HepG2 (cell line): ENCODE measurements around the gene SPRN. TPM values are rescaled to one million over a fixed set of nuclear protein-coding genes. Genes with fewer than 3 reads are reported as not detected.

Experiments
- ATAC-seq: fragments of 200-7000 bp; cut with Tn5 transposase; 3 replicates; pipeline ENCODE4 v1.9.1; 2020; ENCODE audit warnings: mild to moderate bottlenecking, moderate library complexity
- BruUV-seq: library from RNA; stranded (reverse); fragments of 400-500 nt; replicated peaks from 2 replicates; lab custom pipeline; 2021; lab: Mats Ljungman, UMichigan
- CTCF ChIA-PET: fragments of 300-600 bp; formaldehyde crosslinking; extraction: SDS; loops from one replicate; lab custom pipeline; 2021; ENCODE audit warnings: low total read pairs, inconsistent platforms, low intra/inter-chr PET ratio; lab: Yijun Ruan, JAX
- POLR2A ChIA-PET: fragments of 350-600 bp; sonication (Branson Sonifier 250); formaldehyde crosslinking; loops from one replicate; lab custom pipeline; 2020; ENCODE audit warnings: antibody characterized with exemption, inconsistent platforms; lab: Yijun Ruan, JAX
- DNase-seq: peaks from one replicate; pipeline ENCODE4 v3.0.0-alpha.2; 2015; ENCODE audit warnings: low spot score
- FAIRE-seq: peaks from 3 replicates; lab custom pipeline; 2011; peaks lifted over from hg19 to GRCh38; lab: Jason Lieb, UNC
- H2AFZ ChIP-seq: one replicate; pipeline ENCODE4 v1.6.1; 2011; ENCODE audit warnings: low read length, inconsistent platforms
- H3K27ac ChIP-seq: fragments of 300-600 bp; 3 replicates; pipeline ENCODE4 v1.8.0; 2011; ENCODE audit warnings: mixed run types, mild to moderate bottlenecking, mixed read lengths, low read length, inconsistent platforms; ENCODE audit not compliant: insufficient read depth; ENCODE audit errors: extremely low read length
- H3K27me3 ChIP-seq, 2 experiments: fragments of 200-600 bp in 1 of 2; 2 replicates in 1 of 2; 3 replicates in 1 of 2; pipeline versions ENCODE4 v1.6.0 to v1.8.0; 2011; ENCODE audit warnings: low read length in 2 of 2, mild to moderate bottlenecking in 2 of 2, moderate library complexity in 2 of 2, inconsistent platforms in 1 of 2; ENCODE audit not compliant: insufficient read depth in 2 of 2, control insufficient read depth in 1 of 2
- H3K36me3 ChIP-seq, 2 experiments: fragments of 200-600 bp in 1 of 2; replicated peaks in 1 of 2; 2 replicates in 1 of 2; 3 replicates in 1 of 2; pipeline versions ENCODE4 v1.5.1 to v1.8.0; 2011; ENCODE audit warnings: low read length in 2 of 2, inconsistent platforms in 1 of 2; ENCODE audit not compliant: insufficient read depth in 2 of 2, control insufficient read depth in 1 of 2
- H3K4me1 ChIP-seq: 2 replicates; pipeline ENCODE4 v1.5.1; 2012; ENCODE audit warnings: low read length, inconsistent platforms; ENCODE audit not compliant: insufficient read depth
- H3K4me2 ChIP-seq: 2 replicates; pipeline ENCODE4 v1.6.0; 2011; ENCODE audit warnings: low read depth, low read length, inconsistent platforms
- H3K4me3 ChIP-seq, 3 experiments: fragments of 200-600 bp in 1 of 3; sonication (generic), shearing (Covaris generic) in 1 of 3; replicated peaks in 1 of 3; 2 replicates each; pipeline ENCODE4 v1.5.1; 2011 to 2016; ENCODE audit warnings: low read length in 3 of 3, inconsistent platforms in 2 of 3, low read depth in 2 of 3, mild to moderate bottlenecking in 2 of 3, control low read depth in 1 of 3, mixed read lengths in 1 of 3; ENCODE audit not compliant: insufficient read depth in 1 of 3
- H3K79me2 ChIP-seq: one replicate; pipeline ENCODE4 v1.6.1; 2011; ENCODE audit warnings: low read length, inconsistent platforms; ENCODE audit not compliant: insufficient read depth
- H3K9ac ChIP-seq: 2 replicates; pipeline ENCODE4 v1.6.0; 2011; ENCODE audit warnings: mild to moderate bottlenecking, low read depth, low read length, inconsistent platforms; ENCODE audit not compliant: insufficient read depth
- H3K9me3 ChIP-seq: 2 replicates; pipeline ENCODE4 v1.5.1; 2012; ENCODE audit warnings: mild to moderate bottlenecking, low read length
- H4K20me1 ChIP-seq: 2 replicates; pipeline ENCODE4 v1.6.0; 2011; ENCODE audit warnings: inconsistent platforms, mild to moderate bottlenecking, low read length, moderate library complexity; ENCODE audit not compliant: insufficient read depth
- ARID2 ChIP-seq: sonication (generic); formaldehyde crosslinking; IDR thresholded peaks from 2 replicates; pipeline ENCODE4 v1.8.1; 2022; ENCODE audit warnings: mild to moderate bottlenecking, missing genetic modification reagents, borderline replicate concordance
- ATF7 ChIP-seq, 2 experiments: fragments of 450-650 bp in 1 of 2; sonication (generic) in 1 of 2; formaldehyde crosslinking in 1 of 2; IDR thresholded peaks; 2 replicates each; pipeline versions ENCODE4 v1.4.0 to v1.6.1; 2016 to 2020; ENCODE audit warnings: antibody characterized with exemption in 1 of 2, mild to moderate bottlenecking in 1 of 2, missing genetic modification reagents in 1 of 2
- ISX ChIP-seq: sonication (generic); formaldehyde crosslinking; conservative IDR thresholded peaks from 2 replicates; pipeline ENCODE4 v1.5.0; 2020; ENCODE audit warnings: missing genetic modification reagents
- ZFP90 ChIP-seq: sonication (generic); formaldehyde crosslinking; IDR thresholded peaks from 2 replicates; pipeline ENCODE4 v1.8.0; 2022; ENCODE audit warnings: missing genetic modification reagents, mild to moderate bottlenecking, inconsistent platforms, borderline replicate concordance
- ZNF383 ChIP-seq: sonication (generic); formaldehyde crosslinking; IDR thresholded peaks from 2 replicates; pipeline ENCODE4 v1.4.0; 2020; ENCODE audit warnings: missing genetic modification reagents, mild to moderate bottlenecking, borderline replicate concordance
- ZNF570 ChIP-seq: sonication (generic); formaldehyde crosslinking; IDR thresholded peaks from 2 replicates; pipeline ENCODE4 v1.4.0; 2020; ENCODE audit warnings: mild to moderate bottlenecking, missing genetic modification reagents, borderline replicate concordance
- ZSCAN30 ChIP-seq: sonication (generic); formaldehyde crosslinking; IDR thresholded peaks from 2 replicates; pipeline ENCODE4 v1.5.0; 2020; ENCODE audit warnings: mild to moderate bottlenecking, missing genetic modification reagents
- WGBS: methylation state at CpG from one replicate; pipeline ENCODE4 v1.1.6; 2017; ENCODE audit warnings: low lambda C conversion rate; 5-methylcytosine and 5-hydroxymethylcytosine counted together
- in situ Hi-C: cut with HindIII; loops from 2 replicates; pipeline ENCODE4 v1.10.0; 2017; ENCODE audit warnings: low pct_unique_long_range_greater_than_20kb; ENCODE audit not compliant: extremely low pct_ligation_motif_present
- intact Hi-C: fragments of 100-400 bp; cut with micrococcal nuclease; formaldehyde crosslinking; loops from one replicate; pipeline ENCODE4 v1.10.0; 2022; ENCODE audit not compliant: unreplicated experiment
- polyA plus RNA-seq, 8 experiments: library from polyadenylated mRNA; depleted of rRNA in 3 of 8; stranded (reverse) in 7 of 8; unstranded in 1 of 8; fragments of >200 nt; fragmentation: Illumina TruSeq in 4 of 8; extraction: Trizol in 4 of 8; gene quantifications; 2 replicates each; pipeline versions ENCODE4 v1.2.1 to v1.2.3, GENCODE V29; 2011 to 2016; ENCODE audit warnings: low read depth in 4 of 8, missing spikeins in 1 of 8, mixed read lengths in 1 of 8; ENCODE audit not compliant: insufficient read depth in 1 of 8
- total RNA-seq, 5 experiments: library from RNA; depleted of rRNA; stranded (reverse); fragments of >200 nt; fragmentation: Illumina TruSeq; extraction: Trizol; gene quantifications; 2 replicates each; pipeline ENCODE4 v1.2.3, GENCODE V29; 2016; ENCODE audit warnings: low read depth in 1 of 5
- TF ChIP-seq, protein P1 (sequence below): sonication (generic); formaldehyde crosslinking; IDR thresholded peaks from 2 replicates; pipeline ENCODE4 v1.5.1; 2020; ENCODE audit warnings: missing genetic modification reagents, mild to moderate bottlenecking, borderline replicate concordance
- TF ChIP-seq, protein P2 (sequence below): sonication (generic); formaldehyde crosslinking; IDR thresholded peaks from 2 replicates; pipeline ENCODE4 v1.5.0; 2020; ENCODE audit warnings: mild to moderate bottlenecking, missing genetic modification reagents, moderate library complexity

The SPRN gene
- total and polyA plus RNA-seq, 2 of the 13 experiments (the other 11 are each of a cell fraction or from before 2014, with no cell fraction given), result not detected

DNA sequence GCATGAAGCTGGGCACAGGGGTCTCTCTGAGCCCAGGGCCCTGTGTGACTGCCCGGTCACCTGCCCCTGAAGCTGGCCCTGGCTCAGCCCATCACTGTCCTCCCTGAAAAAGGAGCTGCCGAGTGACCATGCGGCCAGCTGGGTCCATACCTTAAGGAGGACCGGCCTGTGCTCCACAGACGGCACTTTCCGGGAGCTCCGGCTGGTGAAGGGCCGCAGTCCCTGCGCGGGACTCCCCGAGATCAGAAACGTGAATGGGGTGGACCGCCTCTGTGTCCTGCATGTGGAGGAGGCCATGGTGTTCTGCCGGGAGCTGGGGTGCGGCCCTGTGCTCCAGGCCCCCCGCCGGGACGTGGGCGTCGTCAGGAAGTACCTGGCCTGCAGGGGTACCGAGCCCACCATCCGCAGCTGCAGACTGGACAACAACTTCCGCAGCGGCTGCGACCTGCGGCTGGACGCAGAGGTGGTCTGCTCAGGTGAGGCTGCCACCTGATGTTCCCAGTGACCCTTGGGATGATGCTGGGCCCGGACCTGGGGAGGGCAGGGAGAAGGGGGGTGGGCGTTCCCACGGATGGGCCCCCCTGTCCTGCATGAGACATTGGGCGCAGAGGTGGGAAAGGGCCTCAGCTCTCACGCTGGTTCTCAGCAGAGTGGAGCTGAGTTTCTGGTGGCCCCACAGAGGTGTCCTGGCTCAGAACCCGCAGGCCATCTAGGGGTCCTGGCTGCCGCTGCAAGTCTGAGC lies 32.8 kb upstream of the SPRN start:
- FAIRE-seq (no peak), DNase-seq (no peak)
- ChIA-PET CTCF (no interaction called here), POLR2A (no interaction called here)
- Histone ChIP-seq H3K27me3 (no peaks in the 10 kb centered on the region), H3K4me3 (no peak overlapping the region), H3K27ac (no peak overlapping the region)
- in situ Hi-C loops, result no loop called here
- intact Hi-C loops, result no loop called here
- TF ChIP-seq, protein P1, sequence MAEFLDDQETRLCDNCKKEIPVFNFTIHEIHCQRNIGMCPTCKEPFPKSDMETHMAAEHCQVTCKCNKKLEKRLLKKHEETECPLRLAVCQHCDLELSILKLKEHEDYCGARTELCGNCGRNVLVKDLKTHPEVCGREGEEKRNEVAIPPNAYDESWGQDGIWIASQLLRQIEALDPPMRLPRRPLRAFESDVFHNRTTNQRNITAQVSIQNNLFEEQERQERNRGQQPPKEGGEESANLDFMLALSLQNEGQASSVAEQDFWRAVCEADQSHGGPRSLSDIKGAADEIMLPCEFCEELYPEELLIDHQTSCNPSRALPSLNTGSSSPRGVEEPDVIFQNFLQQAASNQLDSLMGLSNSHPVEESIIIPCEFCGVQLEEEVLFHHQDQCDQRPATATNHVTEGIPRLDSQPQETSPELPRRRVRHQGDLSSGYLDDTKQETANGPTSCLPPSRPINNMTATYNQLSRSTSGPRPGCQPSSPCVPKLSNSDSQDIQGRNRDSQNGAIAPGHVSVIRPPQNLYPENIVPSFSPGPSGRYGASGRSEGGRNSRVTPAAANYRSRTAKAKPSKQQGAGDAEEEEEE (CRISPR knock-in tag), result no peak
- TF ChIP-seq ZNF383 (CRISPR knock-in tag) (no peak), ISX (no peak), ARID2 (CRISPR knock-in tag) (no peak), ATF7 (IDR thresholded peaks at IDR 0.05) (no peak), ATF7 (CRISPR knock-in tag; IDR thresholded peaks at IDR 0.05) (no peak), ZFP90 (CRISPR knock-in tag) (no peak), ZNF570 (no peak), ZSCAN30 (CRISPR knock-in tag) (no peak)
- TF ChIP-seq, protein P2, sequence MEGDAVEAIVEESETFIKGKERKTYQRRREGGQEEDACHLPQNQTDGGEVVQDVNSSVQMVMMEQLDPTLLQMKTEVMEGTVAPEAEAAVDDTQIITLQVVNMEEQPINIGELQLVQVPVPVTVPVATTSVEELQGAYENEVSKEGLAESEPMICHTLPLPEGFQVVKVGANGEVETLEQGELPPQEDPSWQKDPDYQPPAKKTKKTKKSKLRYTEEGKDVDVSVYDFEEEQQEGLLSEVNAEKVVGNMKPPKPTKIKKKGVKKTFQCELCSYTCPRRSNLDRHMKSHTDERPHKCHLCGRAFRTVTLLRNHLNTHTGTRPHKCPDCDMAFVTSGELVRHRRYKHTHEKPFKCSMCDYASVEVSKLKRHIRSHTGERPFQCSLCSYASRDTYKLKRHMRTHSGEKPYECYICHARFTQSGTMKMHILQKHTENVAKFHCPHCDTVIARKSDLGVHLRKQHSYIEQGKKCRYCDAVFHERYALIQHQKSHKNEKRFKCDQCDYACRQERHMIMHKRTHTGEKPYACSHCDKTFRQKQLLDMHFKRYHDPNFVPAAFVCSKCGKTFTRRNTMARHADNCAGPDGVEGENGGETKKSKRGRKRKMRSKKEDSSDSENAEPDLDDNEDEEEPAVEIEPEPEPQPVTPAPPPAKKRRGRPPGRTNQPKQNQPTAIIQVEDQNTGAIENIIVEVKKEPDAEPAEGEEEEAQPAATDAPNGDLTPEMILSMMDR, result no peak
- TF ChIP-seq, all 625 proteins: peak for 0
- no peaks in the 10 kb centered on the region for H3K4me1 ChIP-seq
- 70% methylated on average over 6 of the region's 34 CpGs for WGBS
- peak; percentile 23; the same call in 2 of the 3 replicates for ATAC-seq
- no peaks in the 10 kb centered on the region for H3K9me3 ChIP-seq
- no peak overlapping the region for H3K9ac ChIP-seq
- no TSS peak for BruUV-seq
- H3K79me2 ChIP-seq, result no peaks in the 10 kb centered on the region
- H4K20me1 ChIP-seq, result no peaks in the 10 kb centered on the region
- H3K36me3 ChIP-seq, result no peaks in the 10 kb centered on the region
- H2AFZ ChIP-seq, result no peak overlapping the region
- no peak overlapping the region for H3K4me2 ChIP-seq
